NK-92 (cell line): ENCODE data around the gene LRRC8D.

Experiments used
- DNase-seq: peaks from one replicate; lab custom pipeline; 2025; ENCODE audit not compliant: unreplicated experiment; lab: John Stamatoyannopoulos, UW

LRRC8D gene

GRCh38 chr1:89934461-89934860 is 113.6 kb downstream of the LRRC8D start:
- DNase-seq, result no peak

- DNase-seq, result no peak
These were observed 114.4 kb downstream of the LRRC8D start for GRCh38 chr1:89935235-89935634.

- no peak for DNase-seq
These were observed 115.9 kb downstream of the LRRC8D start for GRCh38 chr1:89936694-89937093.

DNA sequence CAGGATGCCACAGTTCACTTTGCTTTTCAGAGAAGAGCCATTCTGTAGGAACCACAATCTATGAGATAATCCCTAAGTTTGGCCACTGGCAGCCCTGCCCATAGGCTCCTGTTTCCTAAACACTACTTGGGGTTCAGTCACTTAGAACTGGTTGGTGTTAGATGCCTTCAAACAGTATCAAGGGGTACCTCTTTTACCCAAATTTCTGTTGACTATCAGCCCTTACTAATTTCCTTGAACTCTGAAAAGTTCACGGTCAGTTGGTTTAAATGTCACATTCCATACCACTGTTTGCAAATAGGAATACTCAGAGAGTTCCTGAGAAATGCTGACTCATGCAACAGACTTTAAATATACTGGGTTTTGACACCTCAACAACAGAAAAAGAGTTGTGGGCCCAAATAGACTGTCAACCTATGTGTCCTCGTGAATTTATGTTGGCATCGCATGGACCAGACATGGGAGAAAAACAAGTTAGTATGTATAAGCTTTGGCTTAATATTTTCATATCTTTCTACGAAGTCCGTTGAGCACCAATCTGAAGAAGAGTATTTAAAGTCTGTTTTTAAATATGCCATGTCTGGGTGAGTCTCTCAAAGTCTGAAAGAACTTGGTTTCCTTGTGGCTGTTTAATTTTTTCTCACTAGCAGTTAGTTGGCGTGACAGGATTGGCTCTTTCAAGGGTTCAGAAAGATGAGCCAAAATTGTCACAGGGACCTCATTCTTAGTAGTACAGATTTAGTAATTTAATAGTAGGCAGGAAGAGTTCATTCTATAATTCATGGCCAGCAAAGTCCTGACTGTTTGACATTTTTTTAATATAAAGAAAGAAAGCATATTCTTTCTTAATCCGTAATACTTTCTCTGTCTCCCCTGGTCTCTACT is 117.6 kb downstream of the LRRC8D start:
- no peak for DNase-seq

GRCh38 chr1:89939059-89939570 is 118.3 kb downstream of the LRRC8D start:
- no peak for DNase-seq

- no peak for DNase-seq
These were observed 119.0 kb downstream of the LRRC8D start for GRCh38 chr1:89939693-89940438.

DNA sequence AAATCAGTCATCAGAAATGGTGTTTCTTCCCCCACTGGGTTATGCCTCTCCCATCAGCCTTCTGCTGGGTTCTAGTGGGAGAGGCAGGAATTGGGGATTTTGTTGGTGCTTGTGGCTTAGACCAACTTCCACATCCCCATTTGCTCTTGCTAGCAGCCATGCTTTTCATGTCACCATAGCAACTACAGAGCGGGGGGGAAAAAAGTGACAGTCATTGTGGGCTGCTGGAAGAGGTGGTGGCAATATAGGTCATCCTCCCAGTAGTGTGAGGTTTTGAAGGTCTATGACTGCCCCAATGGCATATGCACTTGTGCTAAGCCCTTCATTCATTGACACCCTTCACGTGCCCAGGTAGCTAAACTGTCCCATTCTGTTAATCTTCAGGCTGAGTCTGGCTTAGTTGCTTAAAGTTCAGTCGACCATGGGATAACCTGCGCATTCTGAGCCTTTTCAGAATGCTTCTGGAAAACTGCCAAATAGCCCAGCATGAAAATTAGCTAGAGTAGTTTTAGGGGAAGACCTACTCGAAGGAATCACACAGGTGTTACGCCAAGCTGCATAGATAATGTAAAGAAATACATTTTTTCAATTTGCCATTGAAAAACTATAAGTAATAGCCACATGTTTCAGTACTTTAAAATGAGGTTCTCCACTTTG is 120.4 kb downstream of the LRRC8D start:
- DNase-seq, result no peak

DNA sequence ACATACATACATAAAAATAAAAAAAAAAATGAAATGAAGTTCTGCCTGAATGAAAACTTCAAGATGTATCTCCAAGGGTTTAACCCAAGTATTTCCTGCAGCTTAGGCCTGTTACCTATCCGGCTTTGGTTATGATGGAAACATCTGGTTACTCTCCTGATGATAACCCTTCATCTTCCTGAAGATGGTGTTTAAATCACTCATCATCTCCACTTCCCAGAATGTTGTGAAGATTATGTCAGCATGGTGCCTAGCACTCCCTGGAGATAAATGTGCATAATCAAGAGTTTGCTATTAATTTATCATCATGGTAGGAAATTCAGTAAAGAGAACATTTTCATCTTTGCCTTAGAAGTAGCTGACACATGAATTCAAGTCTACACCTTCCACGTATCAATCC is 121.2 kb downstream of the LRRC8D start:
- no peak for DNase-seq

GRCh38 chr1:89942825-89943658 is 122.2 kb downstream of the LRRC8D start:
- no peak for DNase-seq

GRCh38 chr1:89943846-89944781 is 123.3 kb downstream of the LRRC8D start:
- no peak for DNase-seq

- no peak for DNase-seq
These were observed 125.1 kb downstream of the LRRC8D start for GRCh38 chr1:89945852-89946476.

DNA sequence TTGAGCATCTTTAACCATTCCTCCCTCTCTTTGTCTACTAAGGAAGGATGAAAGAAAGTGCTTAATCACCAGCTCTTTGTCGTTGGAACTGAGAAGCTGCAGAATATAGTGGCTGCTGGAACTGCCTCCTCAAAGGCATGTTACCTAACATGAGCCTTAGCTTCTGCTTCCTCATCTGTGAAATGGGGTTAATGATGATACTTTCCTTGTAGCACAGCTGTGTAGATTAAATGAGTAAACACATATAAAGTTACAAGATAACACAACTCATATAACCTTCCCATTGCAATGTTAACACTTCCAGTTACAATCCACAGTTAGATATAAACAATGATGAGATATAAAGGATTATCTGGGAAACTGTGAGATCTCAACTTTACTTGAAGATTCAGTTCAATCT is 125.7 kb downstream of the LRRC8D start:
- DNase-seq, result no peak

- DNase-seq, result no peak
These were observed 128.0 kb downstream of the LRRC8D start for GRCh38 chr1:89948722-89949345.

GRCh38 chr1:89949991-89950624 is 129.3 kb downstream of the LRRC8D start:
- DNase-seq, result no peak

DNA sequence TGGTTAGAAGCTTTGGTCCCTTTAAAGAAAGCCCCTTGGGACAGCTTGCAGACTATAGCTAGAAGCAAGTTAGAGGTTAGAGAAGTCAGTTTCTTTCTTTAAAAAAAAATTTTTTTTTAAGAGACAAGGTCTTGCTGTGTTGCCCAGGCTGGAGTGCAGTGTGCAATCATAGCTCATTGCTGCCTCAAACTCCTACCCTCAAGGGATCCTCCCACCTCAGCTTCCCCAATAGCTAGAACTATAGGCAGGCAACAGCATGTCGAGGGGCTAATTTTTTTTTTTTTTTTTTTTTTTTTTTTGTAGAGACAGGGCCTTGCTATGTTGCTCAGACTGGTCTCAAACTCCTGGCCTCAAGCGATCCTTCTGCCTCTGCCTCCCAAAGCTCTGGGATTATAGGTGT is 129.9 kb downstream of the LRRC8D start:
- DNase-seq, result no peak

- DNase-seq, result no peak
These were observed 131.2 kb downstream of the LRRC8D start for GRCh38 chr1:89951766-89952604.

DNA sequence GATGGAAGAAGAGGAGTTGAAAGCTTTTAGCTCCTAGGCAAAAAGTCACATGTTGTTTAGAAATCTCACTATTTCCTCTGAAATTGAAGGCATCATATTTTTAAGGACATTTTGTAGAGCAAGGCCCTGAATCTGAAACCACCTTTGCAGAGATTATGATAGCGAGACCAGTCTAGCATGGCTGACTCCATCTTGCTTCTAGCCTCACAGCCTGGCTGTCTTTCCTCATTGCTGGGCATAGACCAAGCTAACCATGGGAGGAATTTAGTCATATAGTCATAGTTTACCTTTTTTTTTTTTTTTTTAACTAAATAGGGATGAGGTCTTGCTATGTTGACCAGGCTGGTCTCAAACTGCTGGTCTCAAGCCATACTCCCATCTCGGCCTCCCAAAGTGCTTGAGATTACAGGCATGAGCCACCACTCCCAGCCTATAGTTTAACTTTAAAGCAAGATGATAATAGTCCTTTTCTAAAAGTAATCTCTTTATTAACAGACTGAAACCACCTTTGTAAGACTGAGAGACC is 131.8 kb downstream of the LRRC8D start:
- no peak for DNase-seq
